Mesendoderm (in vitro differentiated cells): ENCODE data around the gene ADH6.
A peak's percentile ranks its signal among the peaks of the same experiment; 100 is the strongest.

ENCODE experiments used
- DNase-seq: peaks from one replicate; pipeline ENCODE4 v3.0.0; 2013
- H2AK5ac ChIP-seq: 2 replicates; pipeline ENCODE4 v1.6.1; 2013; ENCODE audit warnings: low read length, inconsistent platforms
- H2BK120ac ChIP-seq: 2 replicates; pipeline ENCODE4 v1.6.1; 2013; ENCODE audit warnings: low read depth, mild to moderate bottlenecking, low read length, moderate library complexity, mixed read lengths
- H2BK15ac ChIP-seq: replicated peaks from 2 replicates; pipeline ENCODE4 v1.6.1; 2013; ENCODE audit warnings: low read depth, mild to moderate bottlenecking, moderate library complexity
- H2BK5ac ChIP-seq: 2 replicates; pipeline ENCODE4 v1.6.1; 2013; ENCODE audit warnings: low read length, inconsistent platforms
- H3K18ac ChIP-seq: 2 replicates; pipeline ENCODE4 v1.6.1; 2013; ENCODE audit warnings: mild to moderate bottlenecking, low read length, mixed read lengths
- H3K23ac ChIP-seq: one replicate; pipeline ENCODE4 v1.6.1; 2013; ENCODE audit warnings: low read length
- H3K27ac ChIP-seq: 2 replicates; pipeline ENCODE4 v1.5.1; 2013; ENCODE audit warnings: low read depth, mild to moderate bottlenecking, inconsistent platforms, low read length, moderate library complexity
- H3K27me3 ChIP-seq: 2 replicates; pipeline ENCODE4 v1.6.1; 2013; ENCODE audit warnings: low read length, control low read depth, mild to moderate bottlenecking, inconsistent platforms; ENCODE audit not compliant: insufficient read depth, poor library complexity
- H3K36me3 ChIP-seq: 2 replicates; pipeline ENCODE4 v1.6.1; 2013; ENCODE audit warnings: low read length, inconsistent platforms; ENCODE audit not compliant: control insufficient read depth, insufficient read depth
- H3K4ac ChIP-seq: one replicate; pipeline ENCODE4 v1.6.1; 2013; ENCODE audit warnings: low read depth, mild to moderate bottlenecking, low read length, moderate library complexity
- H3K4me1 ChIP-seq: 2 replicates; pipeline ENCODE4 v1.6.1; 2013; ENCODE audit warnings: low read depth, low read length, inconsistent platforms; ENCODE audit not compliant: control insufficient read depth
- H3K4me2 ChIP-seq: 2 replicates; pipeline ENCODE4 v1.6.1; 2013; ENCODE audit warnings: low read length
- H3K4me3 ChIP-seq: 2 replicates; pipeline ENCODE4 v1.5.1; 2013; ENCODE audit warnings: mild to moderate bottlenecking, low read length
- H3K56ac ChIP-seq: one replicate; pipeline ENCODE4 v1.6.1; 2013; ENCODE audit warnings: low read length
- H3K79me1 ChIP-seq: 2 replicates; pipeline ENCODE4 v1.6.1; 2013; ENCODE audit warnings: low read length, inconsistent platforms
- H3K79me2 ChIP-seq: 2 replicates; pipeline ENCODE4 v1.6.1; 2013; ENCODE audit warnings: mild to moderate bottlenecking, low read length; ENCODE audit not compliant: control insufficient read depth, insufficient read depth
- H3K9ac ChIP-seq: 2 replicates; pipeline ENCODE4 v1.6.1; 2013; ENCODE audit warnings: low read length, inconsistent platforms
- H4K5ac ChIP-seq: one replicate; pipeline ENCODE4 v1.6.1; 2013; ENCODE audit warnings: low read length
- H4K8ac ChIP-seq: one replicate; pipeline ENCODE4 v1.6.1; 2013; ENCODE audit warnings: low read depth, mild to moderate bottlenecking, control low read depth, low read length, moderate library complexity
- WGBS: extraction: QIAGEN DNeasy Blood & Tissue Kit; methylation state at CpG from one replicate; pipeline ENCODE4 v1.1.7; 2013; ENCODE audit warnings: low lambda C conversion rate, missing lambda C conversion rate; ENCODE audit not compliant: insufficient coverage; ENCODE audit errors: extremely low coverage; 5-methylcytosine and 5-hydroxymethylcytosine counted together

ADH6 gene

GRCh38 chr4:99166544-99166943 is 52.5 kb downstream of the ADH6 start:
- no peak overlapping the region for H4K8ac ChIP-seq
- H3K4me2 ChIP-seq, result no peak overlapping the region
- H3K27ac ChIP-seq, result no peak overlapping the region
- H3K36me3 ChIP-seq, result no peaks in the 10 kb centered on the region
- H3K4ac ChIP-seq, result no peak overlapping the region
- no peak overlapping the region for H4K5ac ChIP-seq
- no peak overlapping the region for H3K18ac ChIP-seq
- no peak overlapping the region for H3K23ac ChIP-seq
- H2AK5ac ChIP-seq, result no peak overlapping the region
- no peak overlapping the region for H2BK5ac ChIP-seq
- no CpG with 5 or more reads among the region's 2 CpGs for WGBS
- DNase-seq, result no peak
- H2BK15ac ChIP-seq, result no peak overlapping the region
- H3K79me1 ChIP-seq, result no peaks in the 10 kb centered on the region
- H3K27me3 ChIP-seq, result no peaks in the 10 kb centered on the region
- no peak overlapping the region for H3K9ac ChIP-seq
- H3K79me2 ChIP-seq, result no peaks in the 10 kb centered on the region
- H3K4me1 ChIP-seq, result no peaks in the 10 kb centered on the region
- no peak overlapping the region for H3K56ac ChIP-seq
- no peak overlapping the region for H3K4me3 ChIP-seq
- no peak overlapping the region for H2BK120ac ChIP-seq

- WGBS, result no CpG with 5 or more reads among the region's 1 CpG
- Histone ChIP-seq H3K4ac (no peak overlapping the region), H3K27me3 (no peaks in the 10 kb centered on the region), H3K56ac (no peak overlapping the region), H2BK15ac (no peak overlapping the region), H3K4me2 (no peak overlapping the region), H3K36me3 (no peaks in the 10 kb centered on the region), H3K79me1 (no peaks in the 10 kb centered on the region), H2AK5ac (no peak overlapping the region), H3K18ac (no peak overlapping the region), H3K9ac (no peak overlapping the region), H3K27ac (no peak overlapping the region), H3K4me3 (no peak overlapping the region), H2BK5ac (no peak overlapping the region), H4K8ac (no peak overlapping the region), H3K79me2 (no peaks in the 10 kb centered on the region), H3K23ac (no peak overlapping the region), H3K4me1 (no peaks in the 10 kb centered on the region), H2BK120ac (no peak overlapping the region), H4K5ac (no peak overlapping the region)
- DNase-seq, result peak; percentile 7
Observed at GRCh38 chr4:99165978-99166377, 53.1 kb downstream of the ADH6 start.

- Histone ChIP-seq H3K27ac (no peak overlapping the region), H3K56ac (no peak overlapping the region), H3K36me3 (no peaks in the 10 kb centered on the region), H4K5ac (no peak overlapping the region), H2BK5ac (no peak overlapping the region), H3K79me1 (no peaks in the 10 kb centered on the region), H3K23ac (no peak overlapping the region), H4K8ac (no peak overlapping the region), H2BK15ac (no peak overlapping the region), H3K4me1 (no peaks in the 10 kb centered on the region), H2AK5ac (no peak overlapping the region), H3K4me2 (no peak overlapping the region), H3K4ac (no peak overlapping the region), H3K79me2 (no peaks in the 10 kb centered on the region), H2BK120ac (no peak overlapping the region), H3K27me3 (no peaks in the 10 kb centered on the region), H3K9ac (no peak overlapping the region), H3K18ac (no peak overlapping the region), H3K4me3 (no peak overlapping the region)
- WGBS, result no CpG with 5 or more reads among the region's 3 CpGs
- no peak for DNase-seq
Observed at GRCh38 chr4:99161373-99162099, 57.5 kb downstream of the ADH6 start.

GRCh38 chr4:99159699-99160098 is 59.3 kb downstream of the ADH6 start:
- Histone ChIP-seq H3K79me1 (no peaks in the 10 kb centered on the region), H3K27me3 (no peaks in the 10 kb centered on the region), H3K4me3 (no peak overlapping the region), H3K23ac (no peak overlapping the region), H2BK120ac (no peak overlapping the region), H3K36me3 (no peaks in the 10 kb centered on the region), H3K4me1 (no peaks in the 10 kb centered on the region), H2BK15ac (no peak overlapping the region), H3K9ac (no peak overlapping the region), H4K5ac (no peak overlapping the region), H2AK5ac (no peak overlapping the region), H2BK5ac (no peak overlapping the region), H3K27ac (no peak overlapping the region), H3K4ac (no peak overlapping the region), H3K56ac (no peak overlapping the region), H3K4me2 (no peak overlapping the region), H3K79me2 (no peaks in the 10 kb centered on the region), H3K18ac (no peak overlapping the region), H4K8ac (no peak overlapping the region)
- no peak for DNase-seq
- no CpG with 5 or more reads among the region's 1 CpG for WGBS

GRCh38 chr4:99157478-99157935 is 61.5 kb downstream of the ADH6 start:
- no peak for DNase-seq
- no peak overlapping the region for H3K4me2 ChIP-seq
- H3K56ac ChIP-seq, result no peak overlapping the region
- H2AK5ac ChIP-seq, result no peak overlapping the region
- H3K23ac ChIP-seq, result no peak overlapping the region
- no peak overlapping the region for H2BK120ac ChIP-seq
- no peak overlapping the region for H4K5ac ChIP-seq
- H3K9ac ChIP-seq, result no peak overlapping the region
- no peak overlapping the region for H4K8ac ChIP-seq
- H3K18ac ChIP-seq, result no peak overlapping the region
- H3K4me3 ChIP-seq, result no peak overlapping the region
- WGBS, result no CpG with 5 or more reads among the region's 3 CpGs
- H3K4ac ChIP-seq, result no peak overlapping the region
- no peaks in the 10 kb centered on the region for H3K36me3 ChIP-seq
- no peak overlapping the region for H2BK5ac ChIP-seq
- no peak overlapping the region for H3K27ac ChIP-seq
- no peaks in the 10 kb centered on the region for H3K4me1 ChIP-seq
- H3K27me3 ChIP-seq, result no peaks in the 10 kb centered on the region
- H2BK15ac ChIP-seq, result no peak overlapping the region
- H3K79me2 ChIP-seq, result no peaks in the 10 kb centered on the region
- no peaks in the 10 kb centered on the region for H3K79me1 ChIP-seq

- Histone ChIP-seq H3K27me3 (no peaks in the 10 kb centered on the region), H3K18ac (no peak overlapping the region), H3K79me2 (no peaks in the 10 kb centered on the region), H3K56ac (no peak overlapping the region), H4K5ac (no peak overlapping the region), H3K36me3 (no peaks in the 10 kb centered on the region), H3K23ac (no peak overlapping the region), H2AK5ac (no peak overlapping the region), H3K27ac (no peak overlapping the region), H3K4me3 (no peak overlapping the region), H3K79me1 (no peaks in the 10 kb centered on the region), H4K8ac (no peak overlapping the region), H2BK5ac (no peak overlapping the region), H2BK15ac (no peak overlapping the region), H3K4ac (no peak overlapping the region), H2BK120ac (no peak overlapping the region), H3K4me2 (no peak overlapping the region), H3K4me1 (no peaks in the 10 kb centered on the region), H3K9ac (no peak overlapping the region)
- WGBS, result no CpG with 5 or more reads among the region's 1 CpG
- DNase-seq, result no peak
Observed at GRCh38 chr4:99156992-99157391, 62.1 kb downstream of the ADH6 start.
